ENCODE measurements around the gene BAZ2B. TPM values are rescaled to one million over a fixed set of nuclear protein-coding genes. Genes with fewer than 3 reads are reported as not detected.

Gene BAZ2B
- total RNA-seq, 2 donors from 2014 or later = 53.1 to 64.1 TPM

- no peak overlapping the region for H3K4me3 ChIP-seq (ENCODE audit: low read length)
Observed at GRCh38 chr2:159461076-159461475, 155.3 kb downstream of the BAZ2B start.

GRCh38 chr2:159460227-159460626, 156.1 kb downstream of the BAZ2B start:
- Mint-ChIP-seq H3K4me3 (no peak overlapping the region), H3K9me3 (no peaks in the 10 kb centered on the region), H3K27me3 (ENCODE audit: insufficient read depth) (no peaks in the 10 kb centered on the region), H3K27ac (no peak overlapping the region), H3K36me3 (ENCODE audit: low read depth) (peaks cover 10% of the 10 kb centered on the region), H3K4me1 (peaks cover 2% of the 10 kb centered on the region)
- Histone ChIP-seq H3K9ac (ENCODE audit: extremely low read depth, low read length, poor library complexity, severe bottlenecking) (no peak overlapping the region), H3K4me1 (ENCODE audit: control insufficient read depth, insufficient read depth, low read length) (no peaks in the 10 kb centered on the region), H3K4me3 (ENCODE audit: low read length) (no peak overlapping the region), H3K27me3 (ENCODE audit: control insufficient read depth, insufficient read depth, low read length, poor library complexity, severe bottlenecking) (no peaks in the 10 kb centered on the region), H3K36me3 (ENCODE audit: control insufficient read depth, insufficient read depth, low read length) (peaks cover 4% of the 10 kb centered on the region), H3K27ac (ENCODE audit: low read depth, low read length) (no peak overlapping the region), H3K9me3 (ENCODE audit: control insufficient read depth, low read length) (no peaks in the 10 kb centered on the region)
- DNase-seq = no peak
- no peak for TF ChIP-seq CTCF (conservative IDR thresholded peaks at IDR 0.05)
- WGBS, 2 experiments (ENCODE audit: insufficient coverage in 1 of 2, insufficient read length in 1 of 2) = 88 to 100% methylated on average over 1 of the region's 1 CpG

More at GRCh38 chr2:159461076-159461475, 155.3 kb downstream of the BAZ2B start:
- no peaks in the 10 kb centered on the region for H3K9me3 ChIP-seq (ENCODE audit: control insufficient read depth, low read length)
- H3K36me3 ChIP-seq (ENCODE audit: control insufficient read depth, insufficient read depth, low read length) = peaks cover 4% of the 10 kb centered on the region
- Mint-ChIP-seq H3K27me3 (ENCODE audit: insufficient read depth) (no peaks in the 10 kb centered on the region), H3K27ac (no peak overlapping the region), H3K9me3 (no peaks in the 10 kb centered on the region), H3K4me3 (no peak overlapping the region), H3K36me3 (ENCODE audit: low read depth) (peaks cover 15% of the 10 kb centered on the region), H3K4me1 (peaks cover 2% of the 10 kb centered on the region)
- DNase-seq = no peak
- no peaks in the 10 kb centered on the region for H3K4me1 ChIP-seq (ENCODE audit: control insufficient read depth, insufficient read depth, low read length)
- no peak for TF ChIP-seq CTCF (conservative IDR thresholded peaks at IDR 0.05)
- no peak overlapping the region for H3K9ac ChIP-seq (ENCODE audit: extremely low read depth, low read length, poor library complexity, severe bottlenecking)
- 78% methylated on average over 2 of the region's 2 CpGs; no CpG with 5 or more reads in 1 of the 2 experiments for WGBS, 2 experiments (ENCODE audit: insufficient coverage in 1 of 2, insufficient read length in 1 of 2)
- no peaks in the 10 kb centered on the region for H3K27me3 ChIP-seq (ENCODE audit: control insufficient read depth, insufficient read depth, low read length, poor library complexity, severe bottlenecking)
- H3K27ac ChIP-seq (ENCODE audit: low read depth, low read length) = no peak overlapping the region

GRCh38 chr2:159459279-159459678, 157.1 kb downstream of the BAZ2B start:
- H3K4me3 ChIP-seq (ENCODE audit: low read length) = no peak overlapping the region
- no peaks in the 10 kb centered on the region for H3K9me3 Mint-ChIP-seq
- no peaks in the 10 kb centered on the region for H3K9me3 ChIP-seq (ENCODE audit: control insufficient read depth, low read length)
- H3K4me1 ChIP-seq (ENCODE audit: control insufficient read depth, insufficient read depth, low read length) = no peaks in the 10 kb centered on the region
- TF ChIP-seq CTCF (conservative IDR thresholded peaks at IDR 0.05) = no peak
- H3K9ac ChIP-seq (ENCODE audit: extremely low read depth, low read length, poor library complexity, severe bottlenecking) = no peak overlapping the region
- H3K27ac ChIP-seq (ENCODE audit: low read depth, low read length) = no peak overlapping the region
- H3K36me3 Mint-ChIP-seq (ENCODE audit: low read depth) = peaks cover 6% of the 10 kb centered on the region
- H3K36me3 ChIP-seq (ENCODE audit: control insufficient read depth, insufficient read depth, low read length) = peaks cover 4% of the 10 kb centered on the region
- 70% methylated on average over 1 of the region's 1 CpG; no CpG with 5 or more reads in 1 of the 2 experiments for WGBS, 2 experiments (ENCODE audit: insufficient coverage in 1 of 2, insufficient read length in 1 of 2)
- no peak overlapping the region for H3K27ac Mint-ChIP-seq
- no peaks in the 10 kb centered on the region for H3K27me3 ChIP-seq (ENCODE audit: control insufficient read depth, insufficient read depth, low read length, poor library complexity, severe bottlenecking)
- no peak for DNase-seq
- no peak overlapping the region for H3K4me3 Mint-ChIP-seq
- H3K27me3 Mint-ChIP-seq (ENCODE audit: insufficient read depth) = no peaks in the 10 kb centered on the region
- H3K4me1 Mint-ChIP-seq = peaks cover 2% of the 10 kb centered on the region
